Neural cell (in vitro differentiated cells): Measurements from ENCODE around the gene ZBTB40.

Experiments used
- EZH2 ChIP-seq: fragments of 200-600, 300-800 bp; shearing (Covaris generic), sonication (generic); IDR thresholded peaks from 2 replicates; pipeline ENCODE4 v1.6.1; 2014; ENCODE audit warnings: antibody characterized with exemption, low read length, borderline replicate concordance, mild to moderate bottlenecking; ENCODE audit not compliant: insufficient read depth, poor library complexity, severe bottlenecking
- MXI1 ChIP-seq: fragments of 450-650 bp; conservative IDR thresholded peaks from 2 replicates; pipeline ENCODE4 v1.6.1; 2014; ENCODE audit warnings: antibody characterized with exemption, mild to moderate bottlenecking; ENCODE audit not compliant: poor library complexity, severe bottlenecking
- POLR2AphosphoS5 ChIP-seq: IDR thresholded peaks from 2 replicates; pipeline ENCODE4 v1.6.1; 2012
- TAF1 ChIP-seq: IDR thresholded peaks from 2 replicates; pipeline ENCODE4 v1.6.1; 2012; ENCODE audit warnings: low read depth
- TF ChIP-seq, protein P1 (sequence below): fragments of 450-650 bp; IDR thresholded peaks from 2 replicates; pipeline ENCODE4 v1.5.1; 2014; ENCODE audit warnings: antibody characterized with exemption, mild to moderate bottlenecking, moderate library complexity; ENCODE audit not compliant: poor library complexity, severe bottlenecking

DNA sequence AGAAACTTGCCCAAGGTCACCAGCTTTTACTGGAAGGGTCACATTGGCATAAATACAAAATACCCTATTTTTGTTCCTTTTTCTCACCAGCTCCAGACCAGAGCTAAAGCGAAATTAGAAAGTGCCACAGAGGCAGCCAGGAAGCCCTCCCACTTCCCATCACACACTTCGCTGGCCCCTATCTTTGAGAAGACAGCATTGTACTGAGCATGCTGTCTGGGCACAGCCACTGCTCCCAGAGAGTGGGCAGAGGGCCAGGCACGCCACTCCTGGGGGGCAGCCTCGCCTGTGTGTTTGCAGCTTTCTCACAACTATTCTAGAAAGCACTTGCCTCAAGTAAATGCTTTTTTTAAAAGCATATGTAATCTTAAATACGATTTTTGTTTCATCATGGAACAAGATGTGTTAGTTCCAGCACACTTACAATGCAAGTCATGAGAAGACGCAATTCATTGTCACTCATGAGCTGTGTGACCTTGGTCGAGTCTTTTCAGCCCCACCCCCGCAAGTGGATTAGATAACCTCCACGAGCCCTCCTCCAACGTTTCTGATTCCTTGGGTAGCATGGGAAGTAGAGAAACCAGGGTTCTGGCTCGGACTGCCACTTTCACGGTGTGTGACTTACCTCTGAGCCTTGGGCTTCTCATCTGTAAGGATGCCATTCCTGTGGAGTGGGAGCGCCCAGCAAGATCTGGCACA, 85.9 kb downstream of the ZBTB40 start:
- TF ChIP-seq, protein P1, sequence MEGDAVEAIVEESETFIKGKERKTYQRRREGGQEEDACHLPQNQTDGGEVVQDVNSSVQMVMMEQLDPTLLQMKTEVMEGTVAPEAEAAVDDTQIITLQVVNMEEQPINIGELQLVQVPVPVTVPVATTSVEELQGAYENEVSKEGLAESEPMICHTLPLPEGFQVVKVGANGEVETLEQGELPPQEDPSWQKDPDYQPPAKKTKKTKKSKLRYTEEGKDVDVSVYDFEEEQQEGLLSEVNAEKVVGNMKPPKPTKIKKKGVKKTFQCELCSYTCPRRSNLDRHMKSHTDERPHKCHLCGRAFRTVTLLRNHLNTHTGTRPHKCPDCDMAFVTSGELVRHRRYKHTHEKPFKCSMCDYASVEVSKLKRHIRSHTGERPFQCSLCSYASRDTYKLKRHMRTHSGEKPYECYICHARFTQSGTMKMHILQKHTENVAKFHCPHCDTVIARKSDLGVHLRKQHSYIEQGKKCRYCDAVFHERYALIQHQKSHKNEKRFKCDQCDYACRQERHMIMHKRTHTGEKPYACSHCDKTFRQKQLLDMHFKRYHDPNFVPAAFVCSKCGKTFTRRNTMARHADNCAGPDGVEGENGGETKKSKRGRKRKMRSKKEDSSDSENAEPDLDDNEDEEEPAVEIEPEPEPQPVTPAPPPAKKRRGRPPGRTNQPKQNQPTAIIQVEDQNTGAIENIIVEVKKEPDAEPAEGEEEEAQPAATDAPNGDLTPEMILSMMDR: no peak
- TF ChIP-seq TAF1: no peak
- TF ChIP-seq POLR2AphosphoS5: no peak
- TF ChIP-seq MXI1: no peak
- TF ChIP-seq EZH2: no peak
